Forelimb muscle (tissue), 1 donor: ENCODE results near the gene MPC1L. TPM values are rescaled to one million over a fixed set of nuclear protein-coding genes. Genes with fewer than 3 reads are reported as not detected.
A peak's percentile ranks its signal among the peaks of the same experiment; 100 is the strongest.

Experiments
- DNase-seq: peaks from one replicate; pipeline ENCODE4 v3.0.0-alpha.2; 2013; ENCODE audit warnings: low read depth
- polyA plus RNA-seq: library from polyadenylated mRNA; unstranded; fragments of 120-200 nt; gene quantifications from one replicate; pipeline ENCODE4 v1.2.1, GENCODE V29; 2013; ENCODE audit not compliant: insufficient read length

The MPC1L gene
- polyA plus RNA-seq, 1 donor = not detected

DNA sequence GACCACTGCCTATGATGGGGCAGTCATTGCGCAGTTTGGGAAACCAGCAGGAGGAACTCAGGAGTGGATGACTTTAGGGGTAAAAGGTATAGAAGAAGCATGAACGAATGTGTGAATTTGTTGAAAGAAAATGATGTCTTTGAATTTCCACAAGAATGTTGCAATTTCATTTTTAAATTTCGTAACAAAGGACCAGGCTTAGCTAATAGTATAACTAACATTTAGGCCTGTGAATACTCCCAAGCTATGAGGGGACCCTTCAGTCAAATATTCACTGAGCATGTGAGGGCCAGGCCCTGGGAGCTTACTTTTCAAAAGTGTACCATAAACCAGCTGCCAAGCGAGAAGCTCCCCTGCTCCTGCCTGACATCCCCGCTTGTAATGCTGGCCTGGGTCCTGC is 5.3 kb downstream of the MPC1L start:
- DNase-seq = no peak

DNA sequence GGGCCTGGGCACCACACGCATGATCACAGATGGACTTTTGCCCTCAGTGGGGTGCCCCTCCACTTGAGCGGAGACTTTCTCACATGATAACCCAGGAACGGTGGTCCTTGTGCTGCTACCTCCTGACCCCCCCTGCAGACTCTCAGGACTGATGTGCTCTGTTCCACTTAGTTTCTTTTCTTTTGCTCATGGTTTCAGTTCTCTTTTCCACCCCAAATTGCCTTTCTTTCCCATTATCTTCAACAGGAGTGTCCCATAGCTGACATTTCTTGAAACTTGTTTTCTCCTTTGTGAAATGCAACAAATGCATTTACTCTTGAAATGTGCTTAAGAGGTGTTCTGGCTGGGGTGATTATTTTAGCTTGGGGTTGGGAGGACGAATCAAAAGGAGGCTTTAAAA is 9.0 kb downstream of the MPC1L start:
- DNase-seq = no peak

DNA sequence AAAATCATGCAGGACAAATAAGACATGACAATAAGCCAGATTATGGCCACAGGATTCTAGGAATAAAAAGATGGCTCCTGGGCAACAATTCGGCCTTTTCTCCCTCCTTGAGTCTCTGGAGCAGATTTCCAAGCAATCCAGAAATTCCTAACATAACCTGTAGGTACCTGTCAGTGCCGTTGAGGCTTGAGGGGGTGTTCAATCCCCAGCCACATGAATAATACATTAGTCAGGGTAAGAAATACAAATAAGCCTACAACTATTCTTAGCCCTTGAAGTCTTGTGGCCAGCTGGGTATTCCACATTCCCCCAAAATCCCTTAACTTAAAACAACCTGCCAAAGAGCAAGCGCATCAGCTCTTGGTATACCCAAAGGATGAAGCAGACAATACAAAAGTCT is 14.5 kb downstream of the MPC1L start:
- DNase-seq = no peak

- no peak for DNase-seq
These were observed 20.9 kb downstream of the MPC1L start for GRCh38 chrX:40644176-40644575.

DNA sequence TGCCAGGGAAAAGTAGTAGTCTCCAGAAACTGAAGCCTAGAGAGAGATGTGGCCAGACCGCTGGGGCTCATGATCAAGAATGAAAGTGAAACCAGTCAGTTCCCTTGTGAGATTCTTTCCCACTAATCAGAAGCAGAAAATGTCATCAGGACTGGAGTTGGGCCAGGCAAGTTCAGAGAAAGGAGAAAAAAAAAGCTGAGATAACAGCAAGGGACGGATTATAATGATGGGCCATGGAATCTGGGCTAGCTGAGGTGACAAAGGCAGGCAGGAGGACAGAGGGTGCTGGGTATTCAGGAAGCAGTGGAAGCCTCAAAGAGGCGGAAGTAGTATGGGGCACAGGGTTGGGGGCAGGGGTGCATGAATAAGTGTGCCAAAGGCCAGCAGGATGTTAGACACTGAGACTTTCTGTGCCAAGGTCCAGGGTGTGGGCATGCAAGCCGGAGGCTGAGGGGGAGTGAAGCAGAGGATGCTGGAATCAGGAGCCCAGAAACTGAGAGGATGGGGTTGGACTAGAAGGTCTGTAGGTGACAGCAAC is 21.7 kb downstream of the MPC1L start:
- no peak for DNase-seq

DNA sequence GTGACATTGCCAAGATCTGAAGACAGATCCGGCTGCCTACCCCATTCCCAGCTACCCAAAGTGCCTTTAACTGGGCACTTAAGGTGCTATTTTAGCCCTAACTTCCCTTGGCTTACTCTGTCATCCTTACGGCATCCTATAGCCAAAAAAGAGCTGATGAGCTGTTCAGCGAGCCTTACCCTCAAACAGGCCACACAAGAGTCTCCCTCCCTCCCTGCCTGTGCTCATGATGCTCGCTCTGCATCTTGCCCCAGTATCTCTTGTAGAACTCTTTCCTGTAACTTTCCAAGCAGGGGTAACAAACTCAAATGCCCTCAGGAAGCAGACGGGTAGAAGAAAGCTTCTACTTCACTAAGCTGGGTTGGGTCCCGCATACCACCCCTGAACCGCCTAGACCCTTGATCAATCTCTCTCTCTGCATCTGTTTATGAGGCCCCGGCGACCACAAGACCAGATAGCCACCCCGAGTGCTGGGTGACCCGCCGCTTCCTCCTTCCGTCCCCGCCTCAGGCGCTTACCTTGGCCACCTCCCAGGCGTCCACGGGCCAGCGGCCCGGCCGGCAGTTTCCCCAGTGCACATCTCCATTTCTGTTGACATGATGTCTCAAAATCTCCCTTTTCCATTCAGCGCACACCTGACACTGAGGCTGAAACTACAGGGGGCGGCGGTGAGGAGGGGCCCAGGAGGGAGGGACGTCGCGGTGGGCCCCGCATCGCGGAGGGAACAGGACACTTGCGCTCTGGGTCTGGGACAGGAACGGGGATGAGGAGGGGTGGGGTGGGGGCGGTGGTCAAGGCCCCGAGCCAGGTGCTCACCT is 23.5 kb downstream of the MPC1L start:
- DNase-seq = no peak

GRCh38 chrX:40647307-40648197 is 24.3 kb downstream of the MPC1L start, which contains the start of gene CXorf38:
TSS of gene CXorf38 (minus strand) at chrX:40647561. CDS start at chrX:40647520, 41 bp downstream.
- DNase-seq = peak; percentile 67

DNA sequence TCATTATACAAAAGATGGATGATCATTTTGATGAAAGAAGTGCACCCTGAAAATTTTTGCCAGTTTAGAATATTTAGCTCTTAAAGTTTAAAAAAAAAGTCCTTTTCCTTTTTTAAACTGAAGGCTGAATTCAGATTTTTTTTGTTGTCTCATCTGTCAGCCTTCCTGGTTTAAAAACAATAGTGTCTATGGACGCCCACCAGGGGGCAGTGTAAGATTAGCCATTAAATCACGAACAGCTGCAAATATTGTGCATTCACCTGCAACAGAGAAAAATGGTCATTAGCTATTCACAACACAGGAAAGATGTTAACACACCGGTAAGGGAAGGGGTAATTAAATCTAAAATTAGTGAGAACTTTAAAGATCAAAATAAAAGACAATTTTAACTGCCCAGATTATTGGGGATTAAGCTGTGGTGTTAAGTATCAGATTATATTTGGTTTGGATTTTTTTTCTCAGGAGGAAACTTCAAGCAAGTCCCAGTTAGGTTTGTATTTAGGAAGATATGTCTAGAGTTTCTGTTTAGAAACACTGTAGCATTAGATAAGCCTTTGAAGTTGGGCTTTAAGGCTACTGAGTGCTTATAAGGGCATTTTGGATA is 28.5 kb downstream of the MPC1L start:
- DNase-seq = peak; percentile 35

DNA sequence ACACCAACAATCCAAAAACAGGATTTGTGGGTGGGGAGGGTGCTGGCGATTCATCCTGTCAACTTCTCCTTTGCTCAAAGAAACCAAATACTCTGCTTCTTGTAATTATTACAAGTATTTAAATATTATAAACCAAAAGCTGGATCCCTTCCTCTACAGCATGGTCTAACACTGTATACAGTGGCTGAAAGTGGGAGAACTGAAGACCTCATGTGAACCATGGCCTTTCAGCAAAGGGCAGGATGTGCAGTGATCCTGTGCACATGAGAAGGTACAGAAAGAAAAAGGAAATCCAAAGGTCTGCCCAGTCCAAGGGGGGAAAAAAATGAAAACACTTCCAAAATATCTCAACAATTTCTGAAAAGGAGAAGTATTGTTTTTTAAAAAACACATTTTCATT is 29.4 kb downstream of the MPC1L start:
- no peak for DNase-seq

DNA sequence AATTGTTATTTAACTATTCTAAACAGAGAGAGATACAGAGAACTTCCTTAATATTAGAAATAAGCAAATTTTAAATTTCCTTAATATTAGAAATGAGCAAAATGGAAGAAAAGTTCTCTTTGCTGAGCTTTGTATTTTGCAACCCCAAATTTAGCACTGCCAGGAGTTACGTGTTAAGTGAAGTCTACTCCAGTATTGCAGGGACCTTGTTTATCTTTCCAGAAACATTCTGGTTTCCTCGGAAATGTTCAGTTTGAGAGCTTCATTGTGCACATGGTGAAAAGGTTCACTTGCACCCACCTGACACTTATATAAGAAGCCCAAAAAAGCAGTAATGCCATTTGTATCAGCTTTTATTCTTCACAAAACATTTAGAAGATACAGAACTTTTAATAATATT is 30.3 kb downstream of the MPC1L start:
- no peak for DNase-seq

DNA sequence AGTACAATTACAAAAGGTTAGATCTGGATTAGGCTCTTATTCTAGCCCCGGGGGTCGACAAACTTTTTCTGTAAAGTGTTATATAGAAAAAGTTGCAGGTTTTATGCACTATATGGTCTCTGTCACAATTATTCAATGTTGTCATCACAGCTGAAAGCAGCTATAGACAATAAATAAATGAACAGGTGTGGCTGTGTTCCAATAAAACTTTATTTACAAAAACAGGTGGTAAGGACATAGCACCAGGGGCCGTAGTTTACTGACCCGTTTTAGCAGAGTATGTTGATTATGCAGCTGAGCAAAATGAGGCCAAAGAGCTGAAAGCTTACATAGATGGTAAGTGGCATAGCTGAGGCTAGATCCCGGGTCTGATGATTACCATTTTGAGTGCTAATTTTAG is 37.2 kb downstream of the MPC1L start:
- DNase-seq = no peak

- DNase-seq = no peak
These were observed 38.3 kb downstream of the MPC1L start for GRCh38 chrX:40661489-40661888.

DNA sequence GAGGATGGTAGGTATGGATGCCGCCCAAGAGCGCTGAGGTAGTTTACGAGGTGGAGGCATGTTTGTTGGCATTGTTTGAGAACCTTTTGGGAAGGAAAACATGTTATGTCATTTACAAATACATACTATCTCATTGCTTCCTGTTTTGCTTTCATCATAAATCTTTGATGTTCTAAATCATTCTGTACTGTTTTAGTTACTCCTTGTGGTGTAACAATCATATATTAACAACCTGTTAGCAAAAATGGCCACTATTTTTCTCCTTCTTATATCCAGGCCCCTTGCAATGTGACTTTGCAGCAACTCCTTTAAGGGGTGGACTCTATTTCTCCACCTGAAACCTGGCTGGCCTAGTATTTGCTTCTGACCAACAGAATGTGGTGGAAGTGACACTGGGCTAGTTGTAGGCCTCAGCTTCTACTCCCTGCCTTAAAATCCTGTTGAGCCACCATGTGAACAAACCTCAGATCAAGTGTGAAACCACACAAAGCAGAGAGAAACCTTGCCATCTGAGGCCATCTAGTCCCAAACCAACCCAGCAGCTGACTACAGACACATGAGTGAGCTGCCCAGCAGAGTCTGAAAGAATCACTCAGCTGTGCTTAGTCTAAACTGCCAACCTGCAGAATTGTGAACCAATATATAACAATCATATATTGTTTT is 40.0 kb downstream of the MPC1L start:
- DNase-seq = no peak

GRCh38 chrX:40663880-40664630 is 40.8 kb downstream of the MPC1L start:
- DNase-seq = no peak

- no peak for DNase-seq
These were observed 47.9 kb downstream of the MPC1L start for GRCh38 chrX:40671126-40671525.

Other genes with a start within 250 kb of the MPC1L start
- 59.7 TPM for gene ATP6AP2, start 42.5 kb upstream of the MPC1L start, polyA plus RNA-seq
- 6.5 TPM for gene CXorf38, start 24.1 kb downstream of the MPC1L start, polyA plus RNA-seq
- gene MED14, start 112.1 kb downstream of the MPC1L start, polyA plus RNA-seq = 37.6 TPM